HepG2 (cell line): Measurements from ENCODE around the gene AXDND1. TPM values are rescaled to one million over a fixed set of nuclear protein-coding genes. Genes with fewer than 3 reads are reported as not detected.

Experiments
- CENPX ChIP-seq: sonication (generic); formaldehyde crosslinking; IDR thresholded peaks from 2 replicates; pipeline ENCODE4 v1.9.0; 2021; ENCODE audit warnings: mild to moderate bottlenecking, missing genetic modification reagents, moderate library complexity
- FOXA1 ChIP-seq, 2 experiments: fragments of 450-650 bp in 1 of 2; sonication (generic) in 1 of 2; formaldehyde crosslinking in 1 of 2; IDR thresholded peaks; 2 replicates each; pipeline versions ENCODE4 v1.4.0 to v1.6.1; 2016 to 2020; ENCODE audit warnings: missing genetic modification reagents in 1 of 2
- HINFP ChIP-seq: sonication (generic); formaldehyde crosslinking; IDR thresholded peaks from 2 replicates; pipeline ENCODE4 v1.4.0; 2020; ENCODE audit warnings: low read depth, mild to moderate bottlenecking, missing genetic modification reagents
- IRF9 ChIP-seq: sonication (generic); formaldehyde crosslinking; IDR thresholded peaks from 2 replicates; pipeline ENCODE4 v1.8.0; 2022; ENCODE audit warnings: missing genetic modification reagents, mild to moderate bottlenecking, borderline replicate concordance
- KDM2A ChIP-seq: sonication (generic); formaldehyde crosslinking; IDR thresholded peaks from 2 replicates; pipeline ENCODE4 v1.4.0; 2020; ENCODE audit warnings: low read depth, missing genetic modification reagents, borderline replicate concordance
- NAIF1 ChIP-seq: sonication (generic); formaldehyde crosslinking; IDR thresholded peaks from 2 replicates; pipeline ENCODE4 v1.5.0; 2020; ENCODE audit warnings: mild to moderate bottlenecking, missing genetic modification reagents, borderline replicate concordance
- NFYB ChIP-seq: sonication (generic); formaldehyde crosslinking; IDR thresholded peaks from 2 replicates; pipeline ENCODE4 v1.4.0; 2020; ENCODE audit warnings: missing genetic modification reagents
- NONO ChIP-seq, 2 experiments: fragments of 450-650 bp in 1 of 2; sonication (generic) in 1 of 2; formaldehyde crosslinking in 1 of 2; IDR thresholded peaks in 1 of 2; conservative IDR thresholded peaks in 1 of 2; 2 replicates each; pipeline versions ENCODE4 v1.6.1 to v1.8.0; 2017 to 2022; ENCODE audit warnings: mild to moderate bottlenecking in 1 of 2, missing genetic modification reagents in 1 of 2, moderate library complexity in 1 of 2
- RBM22 ChIP-seq: fragments of 200-400 bp; formaldehyde crosslinking; optimal IDR thresholded peaks from 2 replicates; pipeline ENCODE3; 2017; ENCODE audit warnings: mild to moderate bottlenecking, low read length, moderate library complexity
- TBX2 ChIP-seq: sonication (generic); formaldehyde crosslinking; IDR thresholded peaks from 2 replicates; pipeline ENCODE4 v1.5.0; 2020; ENCODE audit warnings: missing genetic modification reagents, mild to moderate bottlenecking, borderline replicate concordance
- U2AF1 ChIP-seq: fragments of 200-400 bp; formaldehyde crosslinking; optimal IDR thresholded peaks from 2 replicates; pipeline ENCODE3; 2017; ENCODE audit warnings: mild to moderate bottlenecking, low read depth, low read length
- ZBTB3 ChIP-seq: sonication (generic); formaldehyde crosslinking; IDR thresholded peaks from 2 replicates; pipeline ENCODE4 v1.4.0; 2020; ENCODE audit warnings: low read depth, mild to moderate bottlenecking, moderate library complexity, missing genetic modification reagents, borderline replicate concordance
- ZBTB7B ChIP-seq: sonication (generic); formaldehyde crosslinking; IDR thresholded peaks from 2 replicates; pipeline ENCODE4 v1.4.0; 2020; ENCODE audit warnings: missing genetic modification reagents
- ZNF12 ChIP-seq: sonication (generic); formaldehyde crosslinking; IDR thresholded peaks from 2 replicates; pipeline ENCODE4 v1.5.0; 2020; ENCODE audit warnings: missing genetic modification reagents
- ZNF256 ChIP-seq: sonication (generic); formaldehyde crosslinking; conservative IDR thresholded peaks from 2 replicates; pipeline ENCODE4 v1.4.0; 2020; ENCODE audit warnings: missing genetic modification reagents
- ZNF317 ChIP-seq: sonication (generic); formaldehyde crosslinking; IDR thresholded peaks from 2 replicates; pipeline ENCODE4 v1.5.0; 2020; ENCODE audit warnings: mild to moderate bottlenecking, missing genetic modification reagents
- ZNF720 ChIP-seq: sonication (generic); formaldehyde crosslinking; IDR thresholded peaks from 2 replicates; pipeline ENCODE4 v1.4.0; 2020; ENCODE audit warnings: missing genetic modification reagents
- ZNF773 ChIP-seq: sonication (generic); formaldehyde crosslinking; IDR thresholded peaks from 2 replicates; pipeline ENCODE4 v1.4.0; 2020; ENCODE audit warnings: missing genetic modification reagents, borderline replicate concordance
- polyA plus RNA-seq, 8 experiments: library from polyadenylated mRNA; depleted of rRNA in 3 of 8; stranded (reverse) in 7 of 8; unstranded in 1 of 8; fragments of >200 nt; fragmentation: Illumina TruSeq in 4 of 8; extraction: Trizol in 4 of 8; gene quantifications; 2 replicates each; pipeline versions ENCODE4 v1.2.1 to v1.2.3, GENCODE V29; 2011 to 2016; ENCODE audit warnings: low read depth in 4 of 8, missing spikeins in 1 of 8, mixed read lengths in 1 of 8; ENCODE audit not compliant: insufficient read depth in 1 of 8
- total RNA-seq, 5 experiments: library from RNA; depleted of rRNA; stranded (reverse); fragments of >200 nt; fragmentation: Illumina TruSeq; extraction: Trizol; gene quantifications; 2 replicates each; pipeline ENCODE4 v1.2.3, GENCODE V29; 2016; ENCODE audit warnings: low read depth in 1 of 5

Gene AXDND1
- total and polyA plus RNA-seq, 2 of the 13 experiments (the other 11 are each of a cell fraction or from before 2014, with no cell fraction given) = 0.15 to 0.40 TPM

- TF ChIP-seq IRF9 (no peak), ZNF773 (CRISPR knock-in tag) (no peak), HINFP (no peak), ZNF317 (no peak), ZBTB7B (CRISPR knock-in tag) (no peak), FOXA1 (IDR thresholded peaks at IDR 0.05) (0 out of 2 replicates have a peak, but pooled peaks have one; percentile 22), FOXA1 (CRISPR knock-in tag; IDR thresholded peaks at IDR 0.05) (peak; percentile 51), ZNF256 (CRISPR knock-in tag) (no peak), RBM22 (no peak), ZNF720 (no peak), NAIF1 (CRISPR knock-in tag) (no peak), CENPX (CRISPR knock-in tag) (no peak), KDM2A (CRISPR knock-in tag) (no peak), TBX2 (no peak), NONO (IDR thresholded peaks at IDR 0.05) (no peak), NONO (CRISPR knock-in tag; conservative IDR thresholded peaks at IDR 0.05) (no peak), ZNF12 (CRISPR knock-in tag) (no peak), NFYB (CRISPR knock-in tag) (no peak), U2AF1 (no peak), ZBTB3 (CRISPR knock-in tag) (no peak)
Measured at GRCh38 chr1:179384027-179384426, 18.3 kb downstream of the AXDND1 start (continued).
